H9 (cell line): Measurements from ENCODE around the gene ABCC3. TPM values are rescaled to one million over a fixed set of nuclear protein-coding genes. Genes with fewer than 3 reads are reported as not detected.
A peak's percentile ranks its signal among the peaks of the same experiment; 100 is the strongest.

Experiments
- DNase-seq: peaks from one replicate; pipeline ENCODE4 v3.0.0-alpha.2; 2017
- H2AFZ ChIP-seq: one replicate; pipeline ENCODE4 v1.6.1; 2013; ENCODE audit warnings: mild to moderate bottlenecking, low read length, control low read depth, moderate library complexity
- H2AK5ac ChIP-seq: 2 replicates; pipeline ENCODE4 v1.6.1; 2013; ENCODE audit warnings: low read length, control low read depth, mixed read lengths; ENCODE audit not compliant: insufficient read length
- H2BK120ac ChIP-seq: one replicate; pipeline ENCODE4 v1.6.1; 2013; ENCODE audit warnings: low read depth, mild to moderate bottlenecking, low read length, control low read depth, inconsistent platforms; ENCODE audit not compliant: poor library complexity, severe bottlenecking
- H2BK12ac ChIP-seq: 2 replicates; pipeline ENCODE4 v1.6.1; 2013; ENCODE audit warnings: low read length, control low read depth, mixed read lengths, low read depth; ENCODE audit not compliant: insufficient read length
- H2BK15ac ChIP-seq: 2 replicates; pipeline ENCODE4 v1.6.1; 2013; ENCODE audit warnings: low read depth, low read length, control low read depth
- H2BK20ac ChIP-seq: one replicate; pipeline ENCODE4 v1.6.1; 2013; ENCODE audit warnings: low read depth, mild to moderate bottlenecking, low read length, control low read depth, inconsistent platforms; ENCODE audit not compliant: poor library complexity, severe bottlenecking
- H2BK5ac ChIP-seq: 2 replicates; pipeline ENCODE4 v1.6.1; 2013; ENCODE audit warnings: low read length, control low read depth, mixed read lengths; ENCODE audit not compliant: insufficient read length
- H3K14ac ChIP-seq: 2 replicates; pipeline ENCODE4 v1.6.1; 2013; ENCODE audit warnings: low read length, control low read depth; ENCODE audit not compliant: insufficient read depth
- H3K18ac ChIP-seq: 2 replicates; pipeline ENCODE4 v1.6.1; 2013; ENCODE audit warnings: low read depth, mild to moderate bottlenecking, mixed read lengths, low read length, control low read depth; ENCODE audit not compliant: insufficient read length
- H3K23ac ChIP-seq: 2 replicates; pipeline ENCODE4 v1.6.1; 2013; ENCODE audit warnings: low read length, control low read depth, mixed read lengths, low read depth; ENCODE audit not compliant: insufficient read length
- H3K23me2 ChIP-seq: 2 replicates; pipeline ENCODE4 v1.6.1; 2013; ENCODE audit warnings: low read depth, mild to moderate bottlenecking, mixed read lengths, low read length, control low read depth; ENCODE audit not compliant: insufficient read length, poor library complexity, severe bottlenecking
- H3K27ac ChIP-seq: 2 replicates; pipeline ENCODE4 v1.5.1; 2013; ENCODE audit warnings: low read length, control low read depth, mixed read lengths, low read depth; ENCODE audit not compliant: insufficient read length
- H3K27me3 ChIP-seq: 2 replicates; pipeline ENCODE4 v1.6.1; 2013; ENCODE audit warnings: low read length, control low read depth, inconsistent platforms; ENCODE audit not compliant: insufficient read depth
- H3K4ac ChIP-seq: 2 replicates; pipeline ENCODE4 v1.6.1; 2013; ENCODE audit warnings: low read depth, mild to moderate bottlenecking, control low read depth, inconsistent platforms, low read length, moderate library complexity
- H3K4me1 ChIP-seq: 2 replicates; pipeline ENCODE4 v1.6.1; 2013; ENCODE audit warnings: low read length, control low read depth, inconsistent platforms; ENCODE audit not compliant: insufficient read depth
- H3K4me2 ChIP-seq: 2 replicates; pipeline ENCODE4 v1.6.1; 2013; ENCODE audit warnings: low read length, control low read depth, mixed read lengths; ENCODE audit not compliant: insufficient read length, insufficient read depth
- H3K56ac ChIP-seq: 2 replicates; pipeline ENCODE4 v1.6.1; 2013; ENCODE audit warnings: low read depth, mild to moderate bottlenecking, mixed read lengths, low read length, control low read depth; ENCODE audit not compliant: insufficient read length
- H3K79me1 ChIP-seq: 2 replicates; pipeline ENCODE4 v1.6.1; 2013; ENCODE audit warnings: low read depth, mild to moderate bottlenecking, moderate library complexity, low read length, control low read depth, inconsistent platforms; ENCODE audit not compliant: insufficient read depth, poor library complexity, severe bottlenecking
- H3K79me2 ChIP-seq: 2 replicates; pipeline ENCODE4 v1.6.1; 2013; ENCODE audit warnings: low read length, control low read depth, inconsistent platforms; ENCODE audit not compliant: insufficient read depth
- H3K9ac ChIP-seq: 2 replicates; pipeline ENCODE4 v1.6.1; 2013; ENCODE audit warnings: low read length, control low read depth, mixed read lengths; ENCODE audit not compliant: insufficient read length; ENCODE audit errors: extremely low read depth
- H3K9me3 ChIP-seq: one replicate; pipeline ENCODE4 v1.6.1; 2013; ENCODE audit warnings: low read depth, low read length, inconsistent platforms; ENCODE audit not compliant: control insufficient read depth
- H3T11ph ChIP-seq: one replicate; pipeline ENCODE4 v1.6.1; 2013; ENCODE audit warnings: mild to moderate bottlenecking, low read length, control low read depth, inconsistent platforms
- H4K20me1 ChIP-seq: one replicate; pipeline ENCODE4 v1.6.1; 2013; ENCODE audit not compliant: control insufficient read depth, insufficient read length, insufficient read depth
- H4K5ac ChIP-seq: 2 replicates; pipeline ENCODE4 v1.6.1; 2013; ENCODE audit warnings: low read depth, mild to moderate bottlenecking, mixed read lengths, low read length, control low read depth; ENCODE audit not compliant: insufficient read length
- H4K8ac ChIP-seq: replicated peaks from 2 replicates; pipeline ENCODE4 v1.6.1; 2013; ENCODE audit warnings: low read length, control low read depth, mixed read lengths, low read depth; ENCODE audit not compliant: insufficient read length
- H4K91ac ChIP-seq: 2 replicates; pipeline ENCODE4 v1.6.1; 2013; ENCODE audit warnings: low read depth, mild to moderate bottlenecking, moderate library complexity, mixed read lengths, low read length, control low read depth; ENCODE audit not compliant: insufficient read length
- H3K27ac Mint-ChIP-seq, 3 experiments: 2 replicates in 2 of 3; 3 replicates in 1 of 3; pipeline ENCODE4 v1.8.0; 2020 to 2021; ENCODE audit warnings: mixed read lengths in 3 of 3, mild to moderate bottlenecking in 1 of 3, moderate library complexity in 1 of 3
- H3K27me3 Mint-ChIP-seq: 2 replicates; pipeline ENCODE4 v1.8.0; 2021; ENCODE audit warnings: low read depth, mild to moderate bottlenecking, moderate library complexity, mixed read lengths
- H3K36me3 Mint-ChIP-seq, 3 experiments: 2 replicates in 2 of 3; 3 replicates in 1 of 3; pipeline ENCODE4 v1.8.0; 2020 to 2021; ENCODE audit warnings: low read depth in 3 of 3, mixed read lengths in 3 of 3; ENCODE audit not compliant: insufficient read depth in 1 of 3
- H3K4me1 Mint-ChIP-seq, 2 experiments: 2 replicates each; pipeline ENCODE4 v1.8.0; 2020; ENCODE audit warnings: mixed read lengths in 2 of 2
- H3K4me3 Mint-ChIP-seq, 2 experiments: 2 replicates in 1 of 2; 3 replicates in 1 of 2; pipeline ENCODE4 v1.8.0; 2020 to 2021; ENCODE audit warnings: mild to moderate bottlenecking in 2 of 2, mixed read lengths in 2 of 2, moderate library complexity in 1 of 2
- H3K9me3 Mint-ChIP-seq, 2 experiments: 2 replicates in 1 of 2; 3 replicates in 1 of 2; pipeline ENCODE4 v1.8.0; 2020; ENCODE audit warnings: mild to moderate bottlenecking in 2 of 2, mixed read lengths in 2 of 2, moderate library complexity in 1 of 2
- whole genome bisulfite sequencing: extraction: QIAGEN DNeasy Blood & Tissue Kit; methylation state at CpG from one replicate; pipeline ENCODE4 v1.1.7; 2013; ENCODE audit warnings: missing lambda C conversion rate, low lambda C conversion rate, mixed read lengths; ENCODE audit not compliant: insufficient read length; ENCODE audit errors: extremely low coverage; 5-methylcytosine and 5-hydroxymethylcytosine counted together
- total RNA-seq: library from RNA; stranded (reverse); gene quantifications from 2 replicates; pipeline ENCODE4 v1.2.1, GENCODE V29; 2021
- TF ChIP-seq, protein P1 (sequence below): fragments of 200-600 bp; sonication (generic); conservative IDR thresholded peaks from 3 replicates; pipeline ENCODE4 v1.8.0; 2021; ENCODE audit warnings: antibody characterized with exemption, mild to moderate bottlenecking

The ABCC3 gene
- total RNA-seq, 1 experiment from 2014 or later: 0.31 TPM

DNA sequence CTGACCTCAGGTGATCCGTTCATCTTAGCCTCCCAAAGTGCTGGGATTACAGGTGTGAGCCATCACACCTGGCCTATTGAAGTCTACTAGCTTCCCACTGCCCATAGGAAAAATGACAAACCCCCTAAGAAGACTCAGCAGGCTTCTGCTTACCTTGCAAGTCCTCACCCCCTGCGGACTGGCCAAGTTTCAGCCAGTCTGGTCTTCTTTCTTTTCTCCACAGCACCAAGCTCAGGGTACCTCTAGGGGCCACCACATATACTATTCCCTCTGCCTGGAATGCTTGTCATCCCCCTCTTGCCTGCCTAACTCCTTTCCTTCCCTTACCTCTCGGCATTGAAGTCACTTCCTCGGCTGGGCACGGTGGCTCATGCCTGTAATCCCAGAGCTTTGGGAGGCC is 31.2 kb downstream of the ABCC3 start:
- H2BK120ac ChIP-seq: no peak overlapping the region
- no peak overlapping the region for H3T11ph ChIP-seq
- H3K79me1 ChIP-seq: no peaks in the 10 kb centered on the region
- H2BK15ac ChIP-seq: no peak overlapping the region
- no peak overlapping the region for H2BK12ac ChIP-seq
- H3K36me3 Mint-ChIP-seq: no peaks in the 10 kb centered on the region; a peak in 1 of 7 replicates
- H3K4me1 ChIP-seq: peaks cover 6% of the 10 kb centered on the region; the same call in 1 of the 2 replicates
- H3K4me3 Mint-ChIP-seq: no peak overlapping the region
- no peak overlapping the region for H3K56ac ChIP-seq
- H3K18ac ChIP-seq: no peak overlapping the region
- H4K8ac ChIP-seq: no peak overlapping the region
- TF ChIP-seq, protein P1, sequence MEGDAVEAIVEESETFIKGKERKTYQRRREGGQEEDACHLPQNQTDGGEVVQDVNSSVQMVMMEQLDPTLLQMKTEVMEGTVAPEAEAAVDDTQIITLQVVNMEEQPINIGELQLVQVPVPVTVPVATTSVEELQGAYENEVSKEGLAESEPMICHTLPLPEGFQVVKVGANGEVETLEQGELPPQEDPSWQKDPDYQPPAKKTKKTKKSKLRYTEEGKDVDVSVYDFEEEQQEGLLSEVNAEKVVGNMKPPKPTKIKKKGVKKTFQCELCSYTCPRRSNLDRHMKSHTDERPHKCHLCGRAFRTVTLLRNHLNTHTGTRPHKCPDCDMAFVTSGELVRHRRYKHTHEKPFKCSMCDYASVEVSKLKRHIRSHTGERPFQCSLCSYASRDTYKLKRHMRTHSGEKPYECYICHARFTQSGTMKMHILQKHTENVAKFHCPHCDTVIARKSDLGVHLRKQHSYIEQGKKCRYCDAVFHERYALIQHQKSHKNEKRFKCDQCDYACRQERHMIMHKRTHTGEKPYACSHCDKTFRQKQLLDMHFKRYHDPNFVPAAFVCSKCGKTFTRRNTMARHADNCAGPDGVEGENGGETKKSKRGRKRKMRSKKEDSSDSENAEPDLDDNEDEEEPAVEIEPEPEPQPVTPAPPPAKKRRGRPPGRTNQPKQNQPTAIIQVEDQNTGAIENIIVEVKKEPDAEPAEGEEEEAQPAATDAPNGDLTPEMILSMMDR: peak; percentile 19; the same call in 2 of the 3 replicates
- H3K9me3 ChIP-seq: no peaks in the 10 kb centered on the region
- H2BK5ac ChIP-seq: no peak overlapping the region
- no peaks in the 10 kb centered on the region for H3K79me2 ChIP-seq
- H3K9ac ChIP-seq: no peak overlapping the region
- no peak for DNase-seq
- no peaks in the 10 kb centered on the region for H3K23me2 ChIP-seq
- peaks cover 9% of the 10 kb centered on the region for H3K27me3 Mint-ChIP-seq
- H2AFZ ChIP-seq: no peak overlapping the region
- no peak overlapping the region for H3K27ac ChIP-seq
- H2BK20ac ChIP-seq: no peak overlapping the region
- no peak overlapping the region for H3K4ac ChIP-seq
- H3K4me1 Mint-ChIP-seq: peaks cover 36 to 42% of the 10 kb centered on the region in 2 experiments
- H3K9me3 Mint-ChIP-seq: no peaks in the 10 kb centered on the region
- WGBS: no CpG with 5 or more reads among the region's 5 CpGs
- H4K5ac ChIP-seq: no peak overlapping the region
- no peak overlapping the region for H3K23ac ChIP-seq
- H4K91ac ChIP-seq: no peak overlapping the region
- no peak overlapping the region for H2AK5ac ChIP-seq
- H3K27me3 ChIP-seq: no peaks in the 10 kb centered on the region
- peak overlapping the region in 1 of 3 experiments; percentile 29; a peak in 1 of 7 replicates for H3K27ac Mint-ChIP-seq
- no peak overlapping the region for H3K14ac ChIP-seq
- H3K4me2 ChIP-seq: no peak overlapping the region
- H4K20me1 ChIP-seq: no peaks in the 10 kb centered on the region
